Cardiac fibroblast (primary cell): ENCODE data around the gene TRIM72.
"Not testable (repeated sequence)": the region's sequence is repeated elsewhere in the genome, so short reads cannot be mapped to it uniquely, and the experiment has no call there.

Experiments used
- DNase-seq, 2 donors: peaks; one replicate each; pipeline versions ENCODE4 v3.0.0 to v3.0.0-alpha.2; 2010; ENCODE audit warnings: low read depth in 2 of 2
- H3K4me3 ChIP-seq, 2 donors: replicated peaks in 1 of 2; 1 replicate in 1 of 2; 2 replicates in 1 of 2; pipeline ENCODE4 v1.5.1; 2011; ENCODE audit warnings: low read depth in 2 of 2, low read length in 2 of 2, mild to moderate bottlenecking in 2 of 2, moderate library complexity in 1 of 2
- CTCF ChIP-seq: IDR thresholded peaks from one replicate; pipeline ENCODE4 v1.5.1; 2011; ENCODE audit warnings: low read depth, mild to moderate bottlenecking, low read length, inconsistent platforms

Gene TRIM72

GRCh38 chr16:31198207-31198882, 15.6 kb upstream of the TRIM72 start:
- H3K4me3 ChIP-seq, result no peak overlapping the region
- TF ChIP-seq CTCF, result no peak
- DNase-seq, result no peak

- no peak for TF ChIP-seq CTCF
- no peak for DNase-seq
- no peak overlapping the region for H3K4me3 ChIP-seq
Observed at GRCh38 chr16:31199430-31200041, 14.4 kb upstream of the TRIM72 start.

- H3K4me3 ChIP-seq, DNase-seq: not testable (repeated sequence)
Observed at GRCh38 chr16:31200111-31200510, 13.8 kb upstream of the TRIM72 start.

- H3K4me3 ChIP-seq, result peak overlapping the region in 1 of 2 donors; percentile 75
- TF ChIP-seq CTCF, result peak; percentile 34
- DNase-seq, result peak in 1 of 2 donors; percentile 60
Observed at GRCh38 chr16:31200821-31201568, 12.9 kb upstream of the TRIM72 start.

- no peak for TF ChIP-seq CTCF
- H3K4me3 ChIP-seq, result peak overlapping the region; percentile 75 to 85
- DNase-seq, result no peak
Observed at GRCh38 chr16:31201582-31202413, 12.1 kb upstream of the TRIM72 start.

- peak; percentile 43 to 50 for DNase-seq
- TF ChIP-seq CTCF, result no peak
- H3K4me3 ChIP-seq, result peak within 1 kb of the TSS; percentile 75 to 85
Observed at GRCh38 chr16:31202414-31203375, 11.2 kb upstream of the TRIM72 start, which contains the start of gene PYCARD. TSS of gene PYCARD (minus strand) at chr16:31202760. CDS start at chr16:31202690, 70 bp downstream.
